NCI-H748 treated with DMSO at 0.1 percent for 48 hours (cell line): ENCODE measurements around the gene C1QTNF5.

Source experiments
- DNase-seq: peaks from one replicate; lab custom pipeline; 2025; lab: John Stamatoyannopoulos, UW

C1QTNF5 gene

GRCh38 chr11:119295178-119295577 lies 45.5 kb downstream of the C1QTNF5 start:
- DNase-seq, result no peak

GRCh38 chr11:119293461-119293860 lies 47.2 kb downstream of the C1QTNF5 start:
- DNase-seq, result no peak

GRCh38 chr11:119290894-119291497 lies 49.7 kb downstream of the C1QTNF5 start:
- no peak for DNase-seq
